Middle frontal gyrus (tissue), 1 donor: Measurements from ENCODE around the gene PHKG1.
A peak's percentile ranks its signal among the peaks of the same experiment; 100 is the strongest.
"Not testable (repeated sequence)": the region's sequence is repeated elsewhere in the genome, so short reads cannot be mapped to it uniquely, and the experiment has no call there.

Experiments
- DNase-seq: peaks from one replicate; pipeline ENCODE4 v3.0.0-alpha.2; 2015; ENCODE audit warnings: low spot score; ENCODE audit errors: extremely low spot score

The PHKG1 gene

GRCh38 chr7:56092789-56093531, at the start of gene PHKG1:
TSS of gene PHKG1 (minus strand) at chr7:56092952. CDS start at chr7:56088941, 4,011 bp downstream.
- peak; percentile 18 for DNase-seq

- DNase-seq = not testable (repeated sequence)
Measured at GRCh38 chr7:56131062-56131461, 38.3 kb upstream of the PHKG1 start.

DNA sequence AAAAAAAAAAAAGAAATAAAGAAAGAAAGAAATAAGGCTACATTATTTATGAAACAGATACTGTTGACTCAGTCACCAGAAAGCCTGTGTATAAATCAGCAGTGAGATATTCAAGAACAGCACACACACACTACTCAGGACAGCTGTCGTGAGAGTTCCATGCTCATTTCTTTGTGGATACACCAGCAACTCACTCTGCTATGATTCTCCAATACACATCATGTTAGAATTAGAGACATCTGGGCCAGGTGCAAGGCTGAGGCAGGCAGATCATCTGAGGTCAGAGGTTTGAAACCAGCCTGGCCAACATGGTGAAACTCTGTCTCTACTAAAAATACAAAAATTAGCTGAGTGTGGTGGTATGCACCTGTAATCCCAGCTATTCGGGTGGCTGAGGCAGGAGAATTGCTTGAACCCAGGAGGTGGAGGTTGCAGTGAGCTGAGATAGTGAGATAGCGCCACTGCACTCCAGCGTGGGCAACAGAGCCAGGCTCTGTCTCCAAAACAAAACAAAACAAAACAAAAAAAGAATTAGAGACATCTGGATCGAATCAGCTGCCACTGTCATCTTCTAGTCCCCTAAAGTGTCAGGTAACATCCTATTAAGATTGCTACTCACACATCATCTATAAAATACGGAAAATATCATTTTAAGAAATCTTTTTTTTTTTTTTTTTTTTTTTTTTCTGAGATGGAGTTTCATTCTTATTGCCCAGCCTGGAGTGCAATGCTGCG, 34.7 kb upstream of the PHKG1 start:
- DNase-seq = no peak

DNA sequence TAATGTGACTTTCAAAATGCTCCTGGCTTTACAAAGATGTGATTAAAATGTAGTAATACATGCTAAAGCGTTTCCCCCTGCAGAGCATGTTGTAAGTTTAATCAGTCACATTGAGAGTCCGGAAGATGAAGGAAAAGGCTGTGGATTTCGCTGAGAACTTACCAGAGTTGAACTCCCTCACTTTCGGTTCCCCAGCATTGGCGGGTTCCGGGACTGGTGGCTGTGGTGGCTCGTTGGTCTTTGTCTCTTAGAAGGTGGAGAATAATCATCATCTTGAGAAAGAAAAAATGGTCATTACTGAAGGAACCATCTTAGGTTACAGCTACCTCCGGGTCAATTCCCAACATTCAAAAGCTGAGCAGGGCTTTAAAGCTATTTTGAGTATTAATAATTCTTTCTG, 33.1 kb upstream of the PHKG1 start:
- DNase-seq = no peak

- no peak for DNase-seq
Measured at GRCh38 chr7:56124981-56125380, 32.2 kb upstream of the PHKG1 start.

- no peak for DNase-seq
Measured at GRCh38 chr7:56121440-56121839, 28.7 kb upstream of the PHKG1 start.

GRCh38 chr7:56115852-56116538, 23.2 kb upstream of the PHKG1 start, which contains the start of gene NUPR2:
TSS of gene NUPR2 (minus strand) at chr7:56116417. CDS start at chr7:56116314, 103 bp downstream.
- no peak for DNase-seq

- not testable (repeated sequence) for DNase-seq
Measured at GRCh38 chr7:56112244-56112643, 19.5 kb upstream of the PHKG1 start.

DNA sequence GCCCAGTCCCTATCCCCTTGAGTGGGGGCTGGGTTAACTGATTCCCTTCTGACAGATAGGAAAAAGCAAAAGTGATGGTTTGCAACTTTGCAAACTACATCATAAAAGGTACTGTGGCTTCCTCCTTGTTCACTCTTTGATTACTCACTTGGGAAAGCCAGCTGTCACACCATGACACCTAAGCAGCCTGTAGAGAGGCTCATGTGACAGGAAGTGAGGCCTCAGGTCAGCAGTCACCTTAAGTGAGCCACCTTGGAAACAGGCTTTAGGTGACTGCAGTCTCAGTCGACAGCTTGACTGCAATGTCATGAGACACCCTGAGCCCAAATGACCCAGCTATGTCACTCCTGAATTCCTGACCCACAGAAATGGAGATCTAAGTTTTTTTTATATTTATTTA, 17.9 kb upstream of the PHKG1 start:
- no peak for DNase-seq

GRCh38 chr7:56107954-56108258, 15.2 kb upstream of the PHKG1 start:
- DNase-seq = no peak

GRCh38 chr7:56106108-56107073, 13.6 kb upstream of the PHKG1 start, which contains the start of gene CHCHD2:
TSS of gene CHCHD2 (minus strand) at chr7:56106476. CDS start at chr7:56106413, 63 bp downstream.
- peak; percentile 98 for DNase-seq

GRCh38 chr7:56105508-56105907, 12.8 kb upstream of the PHKG1 start:
- DNase-seq = no peak

DNA sequence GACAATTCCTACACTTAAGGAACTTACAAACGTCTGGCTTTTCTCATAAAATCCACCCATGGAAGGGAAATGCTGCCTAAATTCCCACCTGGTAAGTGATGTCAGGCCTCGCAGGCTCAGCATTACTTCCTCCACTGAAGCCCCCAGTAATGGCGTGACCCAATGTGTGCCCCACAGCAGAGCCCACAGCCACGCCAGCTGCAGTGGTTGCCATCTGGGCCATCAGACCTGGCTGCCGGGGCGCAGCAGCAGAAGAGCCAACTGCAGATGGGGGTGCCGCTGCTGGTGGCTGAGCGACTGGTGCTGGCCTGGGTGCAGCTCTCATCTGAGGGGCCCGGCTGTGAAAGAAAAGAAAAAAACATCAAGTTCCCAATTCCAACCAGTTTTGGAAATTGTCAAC, 11.4 kb upstream of the PHKG1 start:
- not testable (repeated sequence) for DNase-seq

- no peak for DNase-seq
Measured at GRCh38 chr7:56099653-56100052, 6.9 kb upstream of the PHKG1 start.

DNA sequence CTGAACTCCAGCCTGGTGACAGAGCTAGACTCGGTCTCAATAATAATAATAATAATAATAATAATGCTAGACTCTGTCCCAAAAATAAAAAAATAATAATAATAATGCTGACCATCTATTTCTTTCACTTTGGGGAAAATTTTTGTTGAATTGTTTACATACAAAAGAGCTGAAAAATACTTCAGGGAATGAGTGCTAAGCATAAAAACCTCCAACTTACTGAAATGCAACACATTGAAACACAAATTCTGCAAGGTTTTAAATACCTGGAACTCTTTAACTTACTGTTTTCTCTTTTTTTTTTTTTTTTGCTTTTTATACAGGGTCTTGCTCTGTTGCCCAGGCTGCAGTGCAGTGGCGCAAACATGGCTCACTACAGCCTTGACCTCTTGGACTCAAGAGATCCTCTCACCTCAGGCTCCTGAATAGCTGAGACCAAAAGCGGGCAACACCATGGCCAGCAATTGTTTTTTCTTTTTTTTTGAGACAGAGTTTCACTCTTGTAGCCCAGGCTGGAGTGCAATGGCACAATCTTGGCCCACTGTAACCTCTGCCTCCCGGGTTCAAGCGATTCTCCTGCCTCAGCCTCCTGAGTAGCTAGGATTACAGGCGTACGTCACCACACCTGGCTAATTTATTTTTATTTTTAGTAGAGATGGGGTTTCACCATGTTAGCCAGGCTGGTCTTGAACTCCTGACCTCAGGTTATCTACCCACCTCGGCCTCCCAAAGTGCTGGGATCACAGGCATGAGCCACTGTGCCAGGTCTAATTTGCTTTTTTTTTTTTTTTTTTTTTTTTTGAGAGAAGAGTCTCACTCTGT, 5.6 kb upstream of the PHKG1 start:
- not testable (repeated sequence) for DNase-seq

DNA sequence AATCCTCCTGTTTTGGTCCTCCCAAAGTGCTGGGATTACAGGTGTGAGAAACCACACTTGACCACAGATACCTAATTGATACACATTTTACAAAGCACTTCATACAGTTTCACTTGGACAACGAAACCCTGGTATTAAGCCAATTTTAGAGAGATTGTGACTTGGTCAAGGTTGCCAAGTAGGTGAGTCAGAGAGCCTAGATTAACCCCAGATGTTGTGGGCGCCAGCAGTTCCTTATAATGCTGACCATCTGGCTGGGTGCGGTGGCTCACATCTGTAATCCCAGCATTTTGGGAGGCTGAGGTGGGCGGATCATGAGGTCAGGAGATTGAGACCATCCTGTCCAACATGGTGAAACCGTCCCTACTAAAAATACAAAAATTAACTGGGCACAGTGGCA, 4.9 kb upstream of the PHKG1 start:
- no peak for DNase-seq

DNA sequence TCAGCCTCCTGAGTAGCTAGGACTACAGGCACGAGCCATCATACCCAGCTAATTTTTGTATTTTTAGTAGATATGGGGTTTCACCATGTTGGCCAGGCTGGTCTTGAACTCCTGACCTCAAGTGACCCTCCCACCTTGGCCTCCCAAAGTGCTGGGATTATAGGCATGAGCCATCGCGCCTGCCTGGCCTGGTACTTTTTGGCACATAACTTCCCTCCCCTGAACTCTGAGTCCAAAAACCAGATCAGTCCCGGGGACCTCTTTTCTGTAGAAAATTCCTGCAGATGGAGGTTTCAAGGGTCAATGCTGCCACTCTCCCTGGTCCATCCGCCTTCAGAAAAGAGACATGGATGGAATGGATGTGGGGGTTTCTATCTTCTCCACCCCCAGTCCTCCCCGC, 364 bp downstream of the PHKG1 start:
- DNase-seq = not testable (repeated sequence)

- DNase-seq = peak; percentile 28
Measured at GRCh38 chr7:56091591-56091990, 1.2 kb downstream of the PHKG1 start.

DNA sequence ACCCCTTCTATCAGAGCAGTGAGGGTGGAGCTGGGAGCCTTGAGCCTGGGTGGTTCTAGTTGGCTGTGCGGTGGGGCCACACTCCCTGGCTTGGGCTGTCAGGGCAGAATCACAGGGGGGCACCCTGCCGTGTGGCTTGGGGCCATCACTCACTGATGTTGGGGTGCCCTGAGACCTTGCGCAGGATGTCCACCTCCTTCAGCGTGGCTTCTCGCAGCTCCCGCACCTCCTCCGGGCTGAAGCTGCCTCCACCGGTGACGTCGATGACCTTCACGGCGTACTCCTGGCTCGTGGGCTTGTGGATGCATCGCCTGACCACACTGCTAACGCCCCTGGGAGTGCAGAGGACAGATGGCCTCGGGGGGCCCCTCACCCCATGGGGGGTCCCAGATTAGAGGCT, 5.3 kb downstream of the PHKG1 start:
- no peak for DNase-seq

GRCh38 chr7:56086761-56087160, 6.0 kb downstream of the PHKG1 start:
- no peak for DNase-seq
